Liver (tissue), 9 donors: ENCODE measurements around the gene CHST6. TPM values are rescaled to one million over a fixed set of nuclear protein-coding genes. Genes with fewer than 3 reads are reported as not detected.

Experiments used
- DNase-seq: peaks from one replicate; pipeline ENCODE4 v3.0.0-alpha.2; 2017; ENCODE audit warnings: low spot score
- H3K27ac ChIP-seq, 2 donors: one replicate each; pipeline ENCODE4 v1.7.0; 2013; ENCODE audit warnings: inconsistent platforms in 2 of 2, low read length in 2 of 2, control low read depth in 1 of 2, low read depth in 1 of 2, mild to moderate bottlenecking in 1 of 2
- H3K27me3 ChIP-seq, 4 donors: one replicate each; pipeline versions ENCODE4 v1.6.1 to v1.7.0; 2013; ENCODE audit warnings: low read length in 3 of 4, inconsistent platforms in 1 of 4, mild to moderate bottlenecking in 1 of 4, moderate library complexity in 1 of 4; ENCODE audit not compliant: control insufficient read depth in 4 of 4, insufficient read depth in 4 of 4
- H3K36me3 ChIP-seq, 4 donors: one replicate each; pipeline versions ENCODE4 v1.6.1 to v1.7.0; 2013; ENCODE audit warnings: low read length in 3 of 4, mild to moderate bottlenecking in 3 of 4, low read depth in 1 of 4, moderate library complexity in 1 of 4; ENCODE audit not compliant: control insufficient read depth in 4 of 4, insufficient read depth in 3 of 4
- H3K4me1 ChIP-seq, 4 donors: one replicate each; pipeline versions ENCODE4 v1.6.1 to v1.7.0; 2013; ENCODE audit warnings: low read length in 3 of 4, mild to moderate bottlenecking in 3 of 4, moderate library complexity in 1 of 4; ENCODE audit not compliant: control insufficient read depth in 4 of 4, insufficient read depth in 4 of 4
- H3K4me3 ChIP-seq, 3 donors: one replicate each; pipeline versions ENCODE4 v1.6.1 to v1.7.0; 2013; ENCODE audit warnings: low read length in 3 of 3, control low read depth in 1 of 3, low read depth in 1 of 3, mild to moderate bottlenecking in 1 of 3
- H3K9ac ChIP-seq, 2 donors: one replicate each; pipeline ENCODE4 v1.7.0; 2013; ENCODE audit warnings: low read length in 2 of 2, mild to moderate bottlenecking in 2 of 2, moderate library complexity in 2 of 2, control low read depth in 1 of 2, low read depth in 1 of 2
- H3K9me3 ChIP-seq, 4 donors: one replicate each; pipeline versions ENCODE4 v1.6.1 to v1.7.0; 2013; ENCODE audit warnings: low read length in 3 of 4; ENCODE audit not compliant: control insufficient read depth in 4 of 4
- EGR1 ChIP-seq, 2 donors: IDR thresholded peaks; 2 replicates each; pipeline ENCODE4 v1.6.1; 2016 to 2018; ENCODE audit warnings: antibody characterized with exemption in 2 of 2, low read depth in 2 of 2
- FOXA1 ChIP-seq: IDR thresholded peaks from 2 replicates; pipeline ENCODE4 v1.6.1; 2016; ENCODE audit warnings: antibody characterized with exemption
- GABPA ChIP-seq, 2 donors: IDR thresholded peaks in 1 of 2; conservative IDR thresholded peaks in 1 of 2; 2 replicates each; pipeline ENCODE4 v1.6.1; 2016; ENCODE audit warnings: antibody characterized with exemption in 2 of 2, mild to moderate bottlenecking in 1 of 2, moderate library complexity in 1 of 2
- HNF4A ChIP-seq, 2 donors: conservative IDR thresholded peaks; 2 replicates each; pipeline ENCODE4 v1.6.1; 2016; ENCODE audit warnings: antibody characterized with exemption in 2 of 2, mild to moderate bottlenecking in 2 of 2
- JUND ChIP-seq, 2 donors: IDR thresholded peaks; 2 replicates each; pipeline ENCODE4 v1.6.1; 2016; ENCODE audit warnings: antibody characterized with exemption in 2 of 2
- NR2F2 ChIP-seq: IDR thresholded peaks from 2 replicates; pipeline ENCODE4 v1.6.1; 2016; ENCODE audit warnings: antibody characterized with exemption
- RAD21 ChIP-seq, 2 donors: IDR thresholded peaks; 2 replicates each; pipeline ENCODE4 v1.6.1; 2016; ENCODE audit warnings: antibody characterized with exemption in 2 of 2, mild to moderate bottlenecking in 2 of 2
- RXRA ChIP-seq, 2 donors: IDR thresholded peaks; 2 replicates each; pipeline ENCODE4 v1.6.1; 2017 to 2018; ENCODE audit warnings: antibody characterized with exemption in 2 of 2, mild to moderate bottlenecking in 1 of 2
- SP1 ChIP-seq: IDR thresholded peaks from 2 replicates; pipeline ENCODE4 v1.6.1; 2018; ENCODE audit warnings: antibody characterized with exemption, mild to moderate bottlenecking
- TAF1 ChIP-seq: conservative IDR thresholded peaks from 2 replicates; pipeline ENCODE4 v1.6.1; 2016; ENCODE audit warnings: antibody characterized with exemption, mild to moderate bottlenecking
- YY1 ChIP-seq: IDR thresholded peaks from 2 replicates; pipeline ENCODE4 v1.6.1; 2016; ENCODE audit warnings: antibody characterized with exemption, mild to moderate bottlenecking
- WGBS: extraction: QIAGEN DNeasy Blood & Tissue Kit; methylation state at CpG from one replicate; pipeline ENCODE4 v1.1.7; 2013; 5-methylcytosine and 5-hydroxymethylcytosine counted together
- polyA plus RNA-seq, 2 donors: library from polyadenylated mRNA; stranded (reverse) in 1 of 2; unstranded in 1 of 2; fragments of 200-250 nt in 1 of 2; fragments of >200 nt in 1 of 2; fragmentation: Nextera tagmentation in 1 of 2; extraction: Ambion mirVana in 1 of 2; gene quantifications; one replicate each; pipeline versions ENCODE4 v1.2.1 to v1.2.3, GENCODE V29; 2013 to 2015
- total RNA-seq, 2 donors: library from RNA; depleted of rRNA; stranded (reverse); fragments of >200 nt; gene quantifications; one replicate each; pipeline ENCODE4 v1.2.3, GENCODE V29; 2014
- TF ChIP-seq, protein P1 (sequence below): IDR thresholded peaks from 2 replicates; pipeline ENCODE4 v1.6.1; 2016; ENCODE audit warnings: antibody characterized with exemption
- TF ChIP-seq, protein P2 (sequence below): IDR thresholded peaks from 2 replicates; pipeline ENCODE4 v1.6.1; 2016; ENCODE audit warnings: antibody characterized with exemption
- TF ChIP-seq, protein P3 (sequence below): IDR thresholded peaks from 2 replicates; pipeline ENCODE4 v1.6.1; 2016; ENCODE audit warnings: antibody characterized with exemption, mild to moderate bottlenecking
- TF ChIP-seq, protein P4 (sequence below): IDR thresholded peaks from 2 replicates; pipeline ENCODE4 v1.6.1; 2016; ENCODE audit warnings: antibody characterized with exemption
- donor health status: healthy.
- donor health status: healthy.
- donor health status: healthy.
- donor health status: healthy.
- donor health status: healthy.

The CHST6 gene
- total and polyA plus RNA-seq, 4 donors: under 0.01 to 0.17 TPM; not detected in 2

DNA sequence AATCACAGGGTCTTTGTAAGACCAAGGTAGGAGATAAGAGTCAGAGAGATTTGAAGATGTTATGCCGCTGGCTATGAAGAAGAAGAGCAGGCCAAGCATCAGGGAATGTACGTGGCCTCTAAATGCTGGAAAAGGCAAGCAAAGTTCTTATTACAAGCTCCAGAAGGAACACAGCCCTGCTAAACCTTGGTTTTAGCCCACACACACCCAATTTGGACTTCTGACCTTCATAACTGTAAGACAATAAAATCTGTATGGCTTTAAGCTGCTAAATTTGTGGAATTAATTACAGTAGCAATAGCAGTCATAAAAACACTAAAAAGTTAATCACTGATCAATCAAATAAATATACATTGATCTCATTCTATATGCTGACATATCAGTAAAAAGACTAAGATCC lies 36.8 kb downstream of the CHST6 start:
- DNase-seq: no peak
- Histone ChIP-seq H3K9ac (no peak overlapping the region), H3K27ac (no peak overlapping the region), H3K9me3 (no peaks in the 10 kb centered on the region), H3K4me1 (peaks cover 0 to 8% (median 6%) of the 10 kb centered on the region in 4 donors), H3K4me3 (no peak overlapping the region), H3K36me3 (peaks cover 0 to 1% (median 0%) of the 10 kb centered on the region in 4 donors), H3K27me3 (no peaks in the 10 kb centered on the region)
- WGBS: 85% methylated on average over 2 of the region's 2 CpGs
- TF ChIP-seq HNF4A (conservative IDR thresholded peaks at IDR 0.05) (no peak), JUND (IDR thresholded peaks at IDR 0.05) (no peak), FOXA1 (no peak)
- TF ChIP-seq, protein P1, sequence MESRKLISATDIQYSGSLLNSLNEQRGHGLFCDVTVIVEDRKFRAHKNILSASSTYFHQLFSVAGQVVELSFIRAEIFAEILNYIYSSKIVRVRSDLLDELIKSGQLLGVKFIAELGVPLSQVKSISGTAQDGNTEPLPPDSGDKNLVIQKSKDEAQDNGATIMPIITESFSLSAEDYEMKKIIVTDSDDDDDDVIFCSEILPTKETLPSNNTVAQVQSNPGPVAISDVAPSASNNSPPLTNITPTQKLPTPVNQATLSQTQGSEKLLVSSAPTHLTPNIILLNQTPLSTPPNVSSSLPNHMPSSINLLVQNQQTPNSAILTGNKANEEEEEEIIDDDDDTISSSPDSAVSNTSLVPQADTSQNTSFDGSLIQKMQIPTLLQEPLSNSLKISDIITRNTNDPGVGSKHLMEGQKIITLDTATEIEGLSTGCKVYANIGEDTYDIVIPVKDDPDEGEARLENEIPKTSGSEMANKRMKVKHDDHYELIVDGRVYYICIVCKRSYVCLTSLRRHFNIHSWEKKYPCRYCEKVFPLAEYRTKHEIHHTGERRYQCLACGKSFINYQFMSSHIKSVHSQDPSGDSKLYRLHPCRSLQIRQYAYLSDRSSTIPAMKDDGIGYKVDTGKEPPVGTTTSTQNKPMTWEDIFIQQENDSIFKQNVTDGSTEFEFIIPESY: no peak
- TF ChIP-seq, protein P2, sequence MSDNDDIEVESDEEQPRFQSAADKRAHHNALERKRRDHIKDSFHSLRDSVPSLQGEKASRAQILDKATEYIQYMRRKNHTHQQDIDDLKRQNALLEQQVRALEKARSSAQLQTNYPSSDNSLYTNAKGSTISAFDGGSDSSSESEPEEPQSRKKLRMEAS: no peak
- TF ChIP-seq, protein P3, sequence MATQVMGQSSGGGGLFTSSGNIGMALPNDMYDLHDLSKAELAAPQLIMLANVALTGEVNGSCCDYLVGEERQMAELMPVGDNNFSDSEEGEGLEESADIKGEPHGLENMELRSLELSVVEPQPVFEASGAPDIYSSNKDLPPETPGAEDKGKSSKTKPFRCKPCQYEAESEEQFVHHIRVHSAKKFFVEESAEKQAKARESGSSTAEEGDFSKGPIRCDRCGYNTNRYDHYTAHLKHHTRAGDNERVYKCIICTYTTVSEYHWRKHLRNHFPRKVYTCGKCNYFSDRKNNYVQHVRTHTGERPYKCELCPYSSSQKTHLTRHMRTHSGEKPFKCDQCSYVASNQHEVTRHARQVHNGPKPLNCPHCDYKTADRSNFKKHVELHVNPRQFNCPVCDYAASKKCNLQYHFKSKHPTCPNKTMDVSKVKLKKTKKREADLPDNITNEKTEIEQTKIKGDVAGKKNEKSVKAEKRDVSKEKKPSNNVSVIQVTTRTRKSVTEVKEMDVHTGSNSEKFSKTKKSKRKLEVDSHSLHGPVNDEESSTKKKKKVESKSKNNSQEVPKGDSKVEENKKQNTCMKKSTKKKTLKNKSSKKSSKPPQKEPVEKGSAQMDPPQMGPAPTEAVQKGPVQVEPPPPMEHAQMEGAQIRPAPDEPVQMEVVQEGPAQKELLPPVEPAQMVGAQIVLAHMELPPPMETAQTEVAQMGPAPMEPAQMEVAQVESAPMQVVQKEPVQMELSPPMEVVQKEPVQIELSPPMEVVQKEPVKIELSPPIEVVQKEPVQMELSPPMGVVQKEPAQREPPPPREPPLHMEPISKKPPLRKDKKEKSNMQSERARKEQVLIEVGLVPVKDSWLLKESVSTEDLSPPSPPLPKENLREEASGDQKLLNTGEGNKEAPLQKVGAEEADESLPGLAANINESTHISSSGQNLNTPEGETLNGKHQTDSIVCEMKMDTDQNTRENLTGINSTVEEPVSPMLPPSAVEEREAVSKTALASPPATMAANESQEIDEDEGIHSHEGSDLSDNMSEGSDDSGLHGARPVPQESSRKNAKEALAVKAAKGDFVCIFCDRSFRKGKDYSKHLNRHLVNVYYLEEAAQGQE: no peak

DNA sequence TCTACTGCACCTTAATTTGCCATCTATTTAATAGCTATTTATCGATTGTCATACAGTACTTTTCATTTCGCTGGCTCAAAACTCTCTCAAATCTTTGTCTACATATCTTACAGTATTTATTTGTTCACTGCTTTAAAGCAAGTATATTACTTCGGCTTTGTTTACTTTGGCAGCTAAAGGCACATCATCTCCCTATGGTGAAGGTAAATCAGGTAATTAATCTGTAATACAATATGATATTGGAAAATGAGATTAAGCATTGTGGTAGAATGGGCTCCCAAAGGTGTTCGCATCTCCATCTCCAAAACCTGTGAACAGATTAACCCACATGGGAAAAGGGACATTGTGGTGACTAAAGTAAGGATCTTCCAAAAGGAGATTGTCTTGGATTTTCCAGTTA lies 37.2 kb downstream of the CHST6 start:
- Histone ChIP-seq H3K4me3 (no peak overlapping the region), H3K9me3 (no peaks in the 10 kb centered on the region), H3K27me3 (no peaks in the 10 kb centered on the region), H3K4me1 (peaks cover 4 to 10% (median 7%) of the 10 kb centered on the region in 4 donors), H3K9ac (no peak overlapping the region), H3K27ac (no peak overlapping the region), H3K36me3 (peaks cover 0 to 1% (median 0%) of the 10 kb centered on the region in 4 donors)
- TF ChIP-seq, protein P4, sequence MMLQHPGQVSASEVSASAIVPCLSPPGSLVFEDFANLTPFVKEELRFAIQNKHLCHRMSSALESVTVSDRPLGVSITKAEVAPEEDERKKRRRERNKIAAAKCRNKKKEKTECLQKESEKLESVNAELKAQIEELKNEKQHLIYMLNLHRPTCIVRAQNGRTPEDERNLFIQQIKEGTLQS: no peak
- TF ChIP-seq FOXA1 (no peak), TAF1 (no peak), RXRA (IDR thresholded peaks at IDR 0.05) (no peak), GABPA (IDR thresholded peaks at IDR 0.05 in 1 of 2, conservative IDR thresholded peaks at IDR 0.05 in 1 of 2) (no peak), YY1 (no peak), NR2F2 (no peak), JUND (IDR thresholded peaks at IDR 0.05) (no peak), SP1 (no peak), EGR1 (IDR thresholded peaks at IDR 0.05; ENCODE audit: low read depth in 2 of 2) (no peak), RAD21 (IDR thresholded peaks at IDR 0.05) (no peak), HNF4A (conservative IDR thresholded peaks at IDR 0.05) (no peak)
- TF ChIP-seq, protein P1: no peak
- TF ChIP-seq, protein P3: no peak
- no peak for DNase-seq
- 87% methylated on average over 4 of the region's 4 CpGs for WGBS
